DMS114 treated with DMSO at 0.1 percent for 48 hours (cell line): Measurements from ENCODE around the gene MBD4.
"Not testable (repeated sequence)": the region's sequence is repeated elsewhere in the genome, so short reads cannot be mapped to it uniquely, and the experiment has no call there.

Experiments used
- DNase-seq: peaks from one replicate; lab custom pipeline; 2025; ENCODE audit not compliant: unreplicated experiment; lab: John Stamatoyannopoulos, UW

MBD4 gene

GRCh38 chr3:129412542-129413198 is 27.1 kb downstream of the MBD4 start:
- no peak for DNase-seq

DNA sequence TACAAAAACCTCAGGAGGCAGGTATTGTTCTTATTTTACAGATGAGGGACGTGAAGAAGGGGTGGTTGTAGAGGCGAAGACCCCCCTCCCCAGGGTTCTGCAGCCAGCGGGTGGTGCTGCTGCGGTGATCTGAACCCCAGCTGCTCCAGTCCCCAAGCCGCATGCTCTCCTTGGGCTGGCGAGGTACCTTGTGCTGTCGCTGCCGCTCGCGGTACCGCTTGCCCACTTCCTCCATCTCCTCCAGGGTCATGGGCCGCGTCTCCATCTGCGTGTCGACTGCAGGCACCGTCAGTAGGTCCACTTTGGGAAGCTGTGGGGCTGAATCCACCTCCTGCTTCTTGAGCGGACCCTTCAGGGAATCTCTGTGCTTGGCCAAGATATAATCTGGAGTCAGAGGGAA is 28.8 kb downstream of the MBD4 start:
- no peak for DNase-seq

GRCh38 chr3:129409541-129409940 is 30.2 kb downstream of the MBD4 start:
- no peak for DNase-seq

DNA sequence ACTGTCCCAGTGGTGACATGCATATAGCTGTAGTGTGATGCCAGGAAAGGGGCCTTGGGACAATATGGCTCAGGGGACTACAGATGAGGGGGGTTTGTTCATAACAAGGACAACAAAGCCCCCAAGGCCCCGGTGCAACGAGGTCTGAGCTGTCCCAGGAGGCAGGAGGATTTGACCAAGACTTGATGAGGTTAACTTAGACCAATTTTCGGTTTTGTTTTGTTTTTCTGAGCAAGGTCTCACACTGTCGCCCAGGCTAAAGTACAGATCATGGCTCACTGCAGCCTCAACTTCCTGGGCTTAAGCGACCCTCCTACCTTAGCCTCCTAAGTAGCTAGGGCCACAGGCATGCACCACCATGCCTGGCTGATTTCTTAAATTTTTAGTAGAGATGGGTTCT is 35.1 kb downstream of the MBD4 start:
- no peak for DNase-seq

GRCh38 chr3:129404130-129404529 is 35.6 kb downstream of the MBD4 start:
- no peak for DNase-seq

- no peak for DNase-seq
Measured at GRCh38 chr3:129403450-129403849, 36.3 kb downstream of the MBD4 start.

- no peak for DNase-seq
Measured at GRCh38 chr3:129402616-129403015, 37.1 kb downstream of the MBD4 start.

GRCh38 chr3:129402210-129402609 is 37.5 kb downstream of the MBD4 start:
- DNase-seq: no peak

GRCh38 chr3:129399895-129400357 is 39.8 kb downstream of the MBD4 start:
- DNase-seq: no peak

DNA sequence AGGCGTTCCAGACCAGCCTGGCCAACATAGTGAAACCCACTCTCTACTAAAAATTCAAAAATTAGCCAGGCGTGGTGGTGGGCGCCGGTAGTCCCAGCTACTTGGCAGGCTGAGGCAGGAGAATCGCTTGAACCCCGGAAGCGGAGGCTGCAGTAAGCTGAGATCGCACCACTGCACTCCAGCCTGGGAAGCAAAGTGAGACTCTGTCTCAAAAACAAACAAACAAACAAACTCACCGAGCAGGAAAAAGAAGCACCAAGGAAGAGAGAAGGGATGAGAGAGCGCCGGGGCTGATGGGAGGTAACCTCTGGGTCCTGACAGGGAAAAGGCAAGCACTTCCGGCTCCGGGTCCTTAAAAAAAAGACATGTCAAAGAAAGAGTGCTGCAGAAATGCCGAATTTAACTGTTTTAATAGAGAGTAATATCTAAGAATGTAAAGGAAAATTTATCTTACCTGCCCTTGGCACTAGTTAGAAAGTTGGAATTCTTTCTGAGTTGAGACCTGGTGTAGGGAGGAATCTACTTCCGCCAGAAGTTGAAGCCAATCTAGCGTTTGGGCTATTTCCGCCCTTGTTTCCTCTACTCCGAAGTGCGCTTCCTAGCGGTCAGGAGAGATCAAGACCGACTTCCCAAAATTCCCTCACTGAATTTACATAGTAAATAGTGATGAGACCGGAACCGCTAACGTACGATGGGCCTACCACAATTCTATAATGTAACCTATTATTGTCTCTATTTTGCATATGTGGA is 40.4 kb downstream of the MBD4 start:
- DNase-seq: peak; percentile 97

- DNase-seq: no peak
Measured at GRCh38 chr3:129398803-129399144, 41.0 kb downstream of the MBD4 start.

GRCh38 chr3:129393760-129394564 is 45.8 kb downstream of the MBD4 start:
- DNase-seq: not testable (repeated sequence)

DNA sequence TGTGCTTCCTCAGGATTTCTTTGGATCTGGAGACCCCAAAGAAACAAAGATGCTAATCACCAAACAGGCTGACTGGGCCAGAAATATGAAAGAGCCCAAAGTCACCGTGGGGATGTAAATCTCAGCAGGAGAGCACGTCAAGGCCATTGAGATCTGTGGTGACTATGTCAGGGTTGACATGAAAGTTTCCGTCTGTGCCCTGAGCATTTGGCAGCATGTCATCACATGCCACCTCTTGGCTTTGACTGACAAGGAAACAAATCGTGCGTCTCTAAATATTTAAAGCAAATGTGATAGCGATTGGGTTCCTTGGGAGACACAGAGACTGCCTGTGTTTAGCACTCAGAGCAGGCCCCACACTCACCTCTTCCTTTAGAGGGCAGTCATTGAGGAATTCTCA is 46.5 kb downstream of the MBD4 start:
- no peak for DNase-seq

- not testable (repeated sequence) for DNase-seq
Measured at GRCh38 chr3:129392106-129392887, 47.5 kb downstream of the MBD4 start.

DNA sequence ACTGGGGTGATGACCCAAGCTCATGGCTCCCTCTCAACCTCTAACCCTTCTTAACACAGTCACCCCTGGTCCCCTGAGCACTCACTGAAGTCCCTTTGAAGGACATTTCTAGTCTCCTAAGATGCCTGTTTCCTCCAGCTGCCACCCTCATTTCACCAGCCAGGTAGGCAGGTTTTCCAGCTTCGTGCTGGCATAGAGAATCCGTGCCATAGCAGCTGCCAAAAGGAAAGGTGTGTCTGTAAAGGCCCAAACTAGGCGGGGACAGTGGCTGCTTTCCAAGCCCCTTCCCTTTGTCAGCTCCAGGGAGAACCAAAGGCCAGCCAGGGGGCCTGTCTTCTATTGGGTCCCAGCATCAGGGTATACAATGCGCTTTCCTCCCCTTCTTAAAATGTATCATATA is 48.2 kb downstream of the MBD4 start:
- DNase-seq: not testable (repeated sequence)

DNA sequence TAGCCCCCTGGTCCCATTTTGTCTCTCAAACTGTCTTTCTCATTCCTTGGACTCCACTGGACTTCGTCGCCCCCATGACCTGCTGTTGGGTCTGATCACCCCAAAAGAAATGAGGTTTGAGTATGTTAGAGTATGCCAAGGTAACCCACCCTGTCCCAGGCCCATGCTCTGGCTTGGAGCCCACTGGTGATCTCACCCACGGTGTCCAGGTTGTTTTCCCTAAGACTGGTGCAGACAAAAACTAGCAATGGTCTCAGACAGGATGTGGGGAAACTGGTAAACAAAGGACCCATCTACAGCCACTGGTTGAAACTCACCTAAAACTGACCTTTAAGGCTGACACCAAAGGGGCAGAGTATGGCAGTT is 50.2 kb downstream of the MBD4 start:
- no peak for DNase-seq

DNA sequence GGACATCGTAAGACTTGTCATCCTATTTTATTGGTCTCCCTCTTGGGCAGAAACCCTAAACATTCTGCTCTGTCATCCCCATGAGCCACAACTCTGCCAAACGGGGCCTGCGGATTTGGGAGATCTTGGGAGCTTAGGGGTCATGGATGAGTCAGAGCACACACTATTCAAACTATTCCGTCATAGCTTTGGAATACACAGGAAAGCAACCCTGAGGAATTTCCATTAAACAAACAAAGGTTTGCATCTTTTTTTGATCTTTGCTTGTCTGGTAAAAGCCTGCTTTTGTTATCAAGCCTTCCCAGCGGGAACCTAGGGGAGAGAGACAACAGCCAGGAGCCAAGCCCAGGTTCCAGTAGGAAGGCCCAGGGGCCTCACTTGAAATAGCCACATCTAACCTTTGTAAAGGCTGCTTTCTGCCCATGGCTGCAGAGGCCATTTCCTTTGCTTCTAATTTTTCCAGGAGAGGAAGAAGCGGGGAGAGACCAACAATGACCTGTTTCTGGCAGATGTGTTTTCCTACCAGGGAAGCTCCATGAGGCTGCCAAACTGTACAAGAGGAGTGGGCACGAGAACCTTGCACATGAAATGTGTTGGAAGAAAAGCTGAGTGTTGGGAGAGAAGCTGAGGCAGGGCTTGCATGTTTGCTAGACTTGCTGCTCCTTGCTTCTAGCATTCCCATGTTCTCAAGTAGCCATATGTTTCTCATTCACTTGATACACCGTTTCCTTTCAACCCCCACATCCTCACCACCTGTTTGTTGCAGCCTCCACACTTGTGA is 50.8 kb downstream of the MBD4 start:
- DNase-seq: not testable (repeated sequence)

GRCh38 chr3:129387487-129387886 is 52.3 kb downstream of the MBD4 start:
- DNase-seq: no peak

DNA sequence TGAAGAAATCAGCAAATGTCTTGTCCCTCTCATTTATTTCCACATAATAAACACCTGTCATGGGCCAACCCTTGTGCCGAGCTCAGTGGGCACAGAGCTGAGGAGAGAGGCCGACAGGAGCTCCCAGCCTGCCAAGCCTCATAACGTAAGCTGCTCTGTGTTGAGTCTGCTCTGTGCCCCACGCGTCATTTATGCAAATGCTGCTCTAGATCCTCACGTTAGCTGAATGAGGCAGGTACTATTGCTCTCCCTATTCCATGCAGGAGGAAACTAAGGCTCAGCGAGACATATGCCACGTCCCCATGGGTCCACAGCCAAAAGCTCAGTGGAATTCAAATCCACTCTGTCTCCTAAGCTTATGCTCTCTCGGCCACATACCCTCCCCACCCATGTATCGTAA is 52.8 kb downstream of the MBD4 start:
- no peak for DNase-seq

GRCh38 chr3:129385507-129385906 is 54.2 kb downstream of the MBD4 start:
- not testable (repeated sequence) for DNase-seq
